Sigmoid colon (tissue), 7 donors: Measurements from ENCODE around the gene FAM241A. TPM values are rescaled to one million over a fixed set of nuclear protein-coding genes. Genes with fewer than 3 reads are reported as not detected.

Experiments
- DNase-seq: peaks from one replicate; pipeline ENCODE4 v3.0.0-alpha.2; 2019
- H3K27ac ChIP-seq, 4 donors: fragments of 200-600 bp; sonication (generic); one replicate each; pipeline ENCODE4 v1.5.1; 2016 to 2019; ENCODE audit warnings: mild to moderate bottlenecking in 1 of 4
- H3K27me3 ChIP-seq, 3 donors: fragments of 200-600 bp; sonication (generic); one replicate each; pipeline ENCODE4 v1.5.1; 2019; ENCODE audit warnings: mild to moderate bottlenecking in 1 of 3
- H3K36me3 ChIP-seq, 4 donors: fragments of 200-600 bp; sonication (generic); one replicate each; pipeline ENCODE4 v1.5.1; 2016 to 2019
- H3K4me1 ChIP-seq, 4 donors: fragments of 200-600 bp; sonication (generic); one replicate each; pipeline ENCODE4 v1.5.1; 2017 to 2019
- H3K4me3 ChIP-seq, 4 donors: fragments of 200-600 bp; sonication (generic); one replicate each; pipeline ENCODE4 v1.5.1; 2017 to 2019; ENCODE audit warnings: mild to moderate bottlenecking in 2 of 4, moderate library complexity in 1 of 4
- H3K9me3 ChIP-seq, 4 donors: fragments of 200-600 bp in 3 of 4; sonication (generic) in 3 of 4; one replicate each; pipeline versions ENCODE4 v1.5.1 to v1.6.1; 2013 to 2019
- CTCF ChIP-seq, 4 experiments: fragments of 450-650 bp in 3 of 4; fragments of 200-600 bp in 1 of 4; IDR thresholded peaks; one replicate each; pipeline ENCODE4 v1.5.1; 2016 to 2019; ENCODE audit warnings: antibody characterized with exemption in 4 of 4, mild to moderate bottlenecking in 3 of 4, moderate library complexity in 2 of 4
- EP300 ChIP-seq, 4 donors: sonication (generic); formaldehyde crosslinking; IDR thresholded peaks; one replicate each; pipeline ENCODE4 v1.6.1; 2017; ENCODE audit warnings: antibody characterized with exemption in 4 of 4
- POLR2A ChIP-seq, 2 donors: fragments of 450-650 bp; IDR thresholded peaks; one replicate each; pipeline ENCODE4 v1.6.1; 2016; ENCODE audit warnings: antibody characterized with exemption in 2 of 2, mild to moderate bottlenecking in 2 of 2, moderate library complexity in 2 of 2
- POLR2AphosphoS5 ChIP-seq, 4 donors: sonication (generic); formaldehyde crosslinking; IDR thresholded peaks; one replicate each; pipeline ENCODE4 v1.6.1; 2017; ENCODE audit warnings: antibody characterized with exemption in 4 of 4
- WGBS, 2 donors: extraction: QIAGEN DNeasy Blood & Tissue Kit; methylation state at CpG; one replicate each; pipeline ENCODE4 v1.1.7; 2013; 5-methylcytosine and 5-hydroxymethylcytosine counted together
- intact Hi-C: fragments of 100-400 bp; cut with DNase I; formaldehyde crosslinking; loops from one replicate; pipeline ENCODE4 v1.15.1; 2023
- polyA plus RNA-seq, 3 donors: library from polyadenylated mRNA; stranded (reverse); fragments of 200-250 nt; gene quantifications; one replicate each; pipeline ENCODE4 v1.2.3, GENCODE V29; 2013
- total RNA-seq, 4 donors: library from RNA; depleted of rRNA; stranded (reverse); fragments of >200 nt; gene quantifications; one replicate each; pipeline ENCODE4 v1.1.0, GENCODE V29; 2016
- donor health status: healthy with polysubstance abuse.
- donor health status: Bipolar disorder and iron deficiency.
- donor health status: healthy.

The FAM241A gene
- total and polyA plus RNA-seq, 7 donors = 1.2 to 3.7 (median 2.8) TPM

GRCh38 chr4:112210777-112211176 is 65.5 kb downstream of the FAM241A start:
- intact Hi-C loops = no loop called here
- Histone ChIP-seq H3K4me1 (no peaks in the 10 kb centered on the region), H3K27me3 (no peaks in the 10 kb centered on the region), H3K4me3 (no peak overlapping the region), H3K9me3 (no peaks in the 10 kb centered on the region), H3K36me3 (no peaks in the 10 kb centered on the region), H3K27ac (no peak overlapping the region)
- TF ChIP-seq POLR2A (IDR thresholded peaks at IDR 0.05) (no peak), POLR2AphosphoS5 (IDR thresholded peaks at IDR 0.05) (no peak), EP300 (IDR thresholded peaks at IDR 0.05) (no peak), CTCF (IDR thresholded peaks at IDR 0.05) (no peak)
- WGBS, 2 donors = 87 to 94% methylated on average over 1 of the region's 1 CpG
- no peak for DNase-seq

DNA sequence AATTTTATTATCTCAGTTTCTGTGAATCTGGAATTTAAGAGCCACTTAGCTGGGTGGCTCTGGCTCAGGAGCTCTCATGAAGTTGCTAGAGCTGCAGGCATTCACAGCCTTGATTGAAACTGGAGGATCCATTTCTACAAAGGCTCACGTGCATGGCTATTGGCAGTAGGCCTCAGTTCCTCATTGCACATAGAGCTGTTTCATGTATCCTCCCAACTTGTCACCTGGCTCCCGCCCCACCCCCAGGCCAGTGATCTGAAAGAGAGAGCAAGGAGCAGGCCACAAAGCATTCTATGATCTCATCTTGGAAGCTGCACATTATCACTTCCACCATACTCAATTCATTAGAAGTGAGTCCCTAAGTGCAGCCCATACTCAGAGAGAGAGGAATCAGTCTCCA is 67.8 kb downstream of the FAM241A start:
- no peak overlapping the region for H3K4me3 ChIP-seq
- no peaks in the 10 kb centered on the region for H3K27me3 ChIP-seq
- H3K9me3 ChIP-seq = no peaks in the 10 kb centered on the region
- no peak for TF ChIP-seq POLR2A (IDR thresholded peaks at IDR 0.05)
- TF ChIP-seq POLR2AphosphoS5 (IDR thresholded peaks at IDR 0.05) = no peak
- no peak for TF ChIP-seq CTCF (IDR thresholded peaks at IDR 0.05)
- TF ChIP-seq EP300 (IDR thresholded peaks at IDR 0.05) = no peak
- H3K36me3 ChIP-seq = no peaks in the 10 kb centered on the region
- DNase-seq = no peak
- H3K4me1 ChIP-seq = no peaks in the 10 kb centered on the region
- intact Hi-C loops = no loop called here
- H3K27ac ChIP-seq = no peak overlapping the region
- WGBS, 2 donors = 38 to 72% methylated on average over 2 of the region's 2 CpGs

GRCh38 chr4:112213856-112214255 is 68.6 kb downstream of the FAM241A start:
- 75 to 85% methylated on average over 3 of the region's 3 CpGs for WGBS, 2 donors
- no peak for TF ChIP-seq POLR2A (IDR thresholded peaks at IDR 0.05)
- TF ChIP-seq EP300 (IDR thresholded peaks at IDR 0.05) = no peak
- no peak for TF ChIP-seq CTCF (IDR thresholded peaks at IDR 0.05)
- no peak for TF ChIP-seq POLR2AphosphoS5 (IDR thresholded peaks at IDR 0.05)
- Histone ChIP-seq H3K9me3 (no peaks in the 10 kb centered on the region), H3K27ac (no peak overlapping the region), H3K4me3 (no peak overlapping the region), H3K27me3 (no peaks in the 10 kb centered on the region), H3K4me1 (no peaks in the 10 kb centered on the region), H3K36me3 (no peaks in the 10 kb centered on the region)
- intact Hi-C loops = no loop called here
- no peak for DNase-seq

GRCh38 chr4:112214390-112215264 is 69.4 kb downstream of the FAM241A start:
- peak in 2 of 4 experiments; percentile 39 to 44 for TF ChIP-seq CTCF (IDR thresholded peaks at IDR 0.05)
- TF ChIP-seq POLR2AphosphoS5 (IDR thresholded peaks at IDR 0.05) = no peak
- H3K9me3 ChIP-seq = no peaks in the 10 kb centered on the region
- H3K27me3 ChIP-seq = no peaks in the 10 kb centered on the region
- no peak overlapping the region for H3K4me3 ChIP-seq
- H3K36me3 ChIP-seq = no peaks in the 10 kb centered on the region
- intact Hi-C loops = no loop called here
- no peak overlapping the region for H3K27ac ChIP-seq
- no peak for DNase-seq
- H3K4me1 ChIP-seq = no peaks in the 10 kb centered on the region
